A549 (cell line): ENCODE data around the gene RRH. TPM values are rescaled to one million over a fixed set of nuclear protein-coding genes. Genes with fewer than 3 reads are reported as not detected.

Experiments used
- ATAC-seq, 2 experiments: fragments of 200-7000 bp in 1 of 2; fragments of >200 bp in 1 of 2; cut with Nextera tagmentation in 1 of 2; cut with Tn5 transposase in 1 of 2; 3 replicates each; pipeline versions ENCODE4 v1.8.0 to v1.9.1; 2018 to 2020; ENCODE audit warnings: mild to moderate bottlenecking in 1 of 2, moderate library complexity in 1 of 2
- CTCF ChIA-PET: fragments of 300-600 bp; sonication (Branson Sonifier 250); formaldehyde crosslinking; extraction: SDS; loops from one replicate; lab custom pipeline; 2021; ENCODE audit warnings: antibody characterized with exemption, inconsistent platforms; lab: Yijun Ruan, JAX
- POLR2A ChIA-PET: fragments of 350-600 bp; formaldehyde crosslinking; extraction: SDS; loops from one replicate; lab custom pipeline; 2021; ENCODE audit warnings: antibody characterized with exemption, inconsistent platforms; lab: Yijun Ruan, JAX
- DNase-seq, 2 experiments: peaks; one replicate each; pipeline versions ENCODE4 v3.0.0 to v3.0.0-alpha.2; 2011 to 2016; ENCODE audit warnings: low read depth in 1 of 2, low spot score in 1 of 2
- FAIRE-seq: peaks from 2 replicates; lab custom pipeline; 2011; peaks lifted over from hg19 to GRCh38; lab: Jason Lieb, UNC
- H3K27ac ChIP-seq, 2 experiments: fragments of >200 bp; sonication (Bioruptor Twin); formaldehyde crosslinking; 3 replicates each; pipeline ENCODE4 v1.5.1; 2016 to 2017
- H3K4me1 ChIP-seq: fragments of >200 bp; sonication (Bioruptor Twin); formaldehyde crosslinking; 3 replicates; pipeline ENCODE4 v1.6.1; 2016
- H3K4me2 ChIP-seq: fragments of >200 bp; sonication (Bioruptor Twin); formaldehyde crosslinking; 3 replicates; pipeline ENCODE4 v1.6.1; 2016
- H3K4me3 ChIP-seq: fragments of >200 bp; sonication (Bioruptor Twin); formaldehyde crosslinking; 3 replicates; pipeline ENCODE4 v1.5.1; 2016
- H3K9me3 ChIP-seq: fragments of >200 bp; sonication (Bioruptor Twin); formaldehyde crosslinking; 3 replicates; pipeline ENCODE4 v1.6.1; 2016
- BCL3 ChIP-seq: fragments of >200 bp; sonication (Bioruptor Twin); formaldehyde crosslinking; IDR thresholded peaks from 3 replicates; pipeline ENCODE4 v1.6.1; 2016
- CBX2 ChIP-seq: fragments of 200-600 bp; sonication (generic); IDR thresholded peaks from 2 replicates; pipeline ENCODE4 v1.6.1; 2016; ENCODE audit warnings: low read depth, mild to moderate bottlenecking, borderline replicate concordance
- CBX8 ChIP-seq: fragments of 200-600 bp; sonication (generic); IDR thresholded peaks from 2 replicates; pipeline ENCODE4 v1.6.1; 2016
- CTCF ChIP-seq: fragments of >200 bp; sonication (Bioruptor Twin); formaldehyde crosslinking; IDR thresholded peaks from 3 replicates; pipeline ENCODE4 v1.5.1; 2016
- EP300 ChIP-seq, 2 experiments: fragments of >200 bp; sonication (Bioruptor Twin); formaldehyde crosslinking; IDR thresholded peaks; 2 replicates in 1 of 2; 3 replicates in 1 of 2; pipeline ENCODE4 v1.6.1; 2016 to 2017
- FOXS1 ChIP-seq: fragments of 250-450 bp; sonication (Bioruptor Pico); IDR thresholded peaks from 2 replicates; pipeline ENCODE4 v1.5.0; 2020; ENCODE audit warnings: mild to moderate bottlenecking, moderate library complexity
- GATA3 ChIP-seq: IDR thresholded peaks from 2 replicates; pipeline ENCODE4 v1.6.1; 2012; ENCODE audit warnings: borderline replicate concordance
- JUN ChIP-seq, 2 experiments: fragments of >200 bp; sonication (Bioruptor Twin); formaldehyde crosslinking; IDR thresholded peaks; 2 replicates in 1 of 2; 3 replicates in 1 of 2; pipeline ENCODE4 v1.6.1; 2016 to 2017
- JUNB ChIP-seq: fragments of >200 bp; sonication (Bioruptor Twin); formaldehyde crosslinking; IDR thresholded peaks from 2 replicates; pipeline ENCODE4 v1.6.1; 2016
- KDM5A ChIP-seq: fragments of 200-600 bp; sonication (generic); IDR thresholded peaks from 2 replicates; pipeline ENCODE4 v1.6.1; 2016; ENCODE audit warnings: antibody characterized with exemption, mild to moderate bottlenecking
- MAX ChIP-seq: IDR thresholded peaks from 2 replicates; pipeline ENCODE4 v1.6.1; 2012
- NPAS2 ChIP-seq: fragments of 250-450 bp; sonication (Bioruptor Pico); IDR thresholded peaks from 2 replicates; pipeline ENCODE4 v1.8.0; 2022; ENCODE audit warnings: mild to moderate bottlenecking, moderate library complexity, borderline replicate concordance
- PHF8 ChIP-seq: fragments of 200-600 bp; sonication (generic); IDR thresholded peaks from 2 replicates; pipeline ENCODE4 v1.6.1; 2016; ENCODE audit warnings: low read depth, mild to moderate bottlenecking, antibody characterized with exemption, moderate library complexity, borderline replicate concordance
- POLR2A ChIP-seq: IDR thresholded peaks from 2 replicates; pipeline ENCODE4 v1.6.1; 2012; ENCODE audit warnings: mild to moderate bottlenecking, low read length
- RAD21 ChIP-seq, 2 experiments: fragments of >200 bp in 1 of 2; sonication (Bioruptor Twin) in 1 of 2; formaldehyde crosslinking in 1 of 2; IDR thresholded peaks in 1 of 2; conservative IDR thresholded peaks in 1 of 2; 2 replicates in 1 of 2; 3 replicates in 1 of 2; pipeline ENCODE4 v1.6.1; 2012 to 2018; ENCODE audit warnings: inconsistent platforms in 1 of 2
- RARB ChIP-seq: fragments of 250-450 bp; sonication (Bioruptor Pico); IDR thresholded peaks from 2 replicates; pipeline ENCODE4 v1.8.0; 2021; ENCODE audit warnings: mild to moderate bottlenecking, moderate library complexity
- RCOR1 ChIP-seq: fragments of 150-350 bp; IDR thresholded peaks from 2 replicates; pipeline ENCODE4 v1.6.1; 2014; ENCODE audit warnings: antibody characterized with exemption, low read length, low read depth
- REST ChIP-seq: fragments of 200-600 bp; sonication (generic); IDR thresholded peaks from 2 replicates; pipeline ENCODE4 v1.6.1; 2016; ENCODE audit warnings: antibody characterized with exemption, mild to moderate bottlenecking, moderate library complexity
- SMC3 ChIP-seq: fragments of >200 bp; sonication (Bioruptor Twin); formaldehyde crosslinking; IDR thresholded peaks from 3 replicates; pipeline ENCODE4 v1.6.1; 2018; ENCODE audit warnings: inconsistent platforms
- TFCP2L1 ChIP-seq: fragments of 250-450 bp; sonication (Bioruptor Pico); IDR thresholded peaks from 2 replicates; pipeline ENCODE4 v1.5.0; 2021; ENCODE audit warnings: mild to moderate bottlenecking
- USF2 ChIP-seq: fragments of 450-650 bp; IDR thresholded peaks from 2 replicates; pipeline ENCODE4 v1.6.1; 2014; ENCODE audit warnings: antibody characterized with exemption
- ZFP36 ChIP-seq: fragments of 450-650 bp; IDR thresholded peaks from 2 replicates; pipeline ENCODE4 v1.6.1; 2014; ENCODE audit warnings: borderline replicate concordance; ENCODE audit not compliant: partially characterized antibody
- ZNF302 ChIP-seq: fragments of 250-450 bp; sonication (Bioruptor Pico); IDR thresholded peaks from 2 replicates; pipeline ENCODE4 v1.9.0; 2021; ENCODE audit warnings: inconsistent platforms, mild to moderate bottlenecking, moderate library complexity
- ZSCAN20 ChIP-seq: fragments of 250-450 bp; sonication (Bioruptor Pico); IDR thresholded peaks from 2 replicates; pipeline ENCODE4 v1.8.0; 2022; ENCODE audit warnings: mild to moderate bottlenecking, moderate library complexity
- WGBS: methylation state at CpG from one replicate; pipeline ENCODE4 v1.1.6; 2017; ENCODE audit errors: missing lambda C conversion rate; 5-methylcytosine and 5-hydroxymethylcytosine counted together
- polyA plus RNA-seq, 4 experiments: library from polyadenylated mRNA; depleted of rRNA in 3 of 4; stranded (reverse); fragments of >200 nt; fragmentation: RNase III in 1 of 4; extraction: RNeasy Plus Mini Kit Qiagen cat#74134 plus additional on column Dnase treatment in 1 of 4; gene quantifications; 2 replicates in 3 of 4; 3 replicates in 1 of 4; pipeline ENCODE4 v1.2.3, GENCODE V29; 2011 to 2017

Gene RRH
- polyA plus RNA-seq, 2 of the 4 experiments (the other 2 are of a cell fraction) = 0.10 to 0.18 TPM

- ATAC-seq (peak; percentile 80 to 90), FAIRE-seq (no peak), DNase-seq (peak; percentile 22 to 59)
- ChIA-PET POLR2A (no interaction called here), CTCF (interaction anchor here (0.6 to 2.8 kb wide), 10 partner anchors 8 to 382 kb away, joined by 3 to 7 read pairs (median 4); partner anchors contain the start of genes CASP6 and GAR1)
- WGBS = 5% methylated on average over 4 of the region's 4 CpGs
- H3K4me3 ChIP-seq = no peak overlapping the region
- peak; percentile 58 for TF ChIP-seq SMC3
- TF ChIP-seq CTCF = peak; percentile 51
- TF ChIP-seq FOXS1 (CRISPR knock-in tag) = no peak
- peak; percentile 53 to 59 for TF ChIP-seq RAD21 (conservative IDR thresholded peaks at IDR 0.05 in 1 of 2, IDR thresholded peaks at IDR 0.05 in 1 of 2)
- no peak for TF ChIP-seq CBX2
- no peak for TF ChIP-seq NPAS2 (CRISPR knock-in tag)
- no peak overlapping the region for H3K27ac ChIP-seq
- no peaks in the 10 kb centered on the region for H3K9me3 ChIP-seq
- no peaks in the 10 kb centered on the region for H3K4me1 ChIP-seq
- H3K4me2 ChIP-seq = no peak overlapping the region
These were observed 23.7 kb upstream of the RRH start for GRCh38 chr4:109803924-109804571.

GRCh38 chr4:109809655-109810054 lies 18.1 kb upstream of the RRH start:
- ATAC-seq = no peak
- FAIRE-seq = no peak
- no peak overlapping the region for H3K4me2 ChIP-seq
- no peaks in the 10 kb centered on the region for H3K4me1 ChIP-seq
- TF ChIP-seq RARB (CRISPR knock-in tag) (no peak), MAX (no peak)
- H3K4me3 ChIP-seq = no peak overlapping the region
- no peak overlapping the region for H3K27ac ChIP-seq
- DNase-seq = no peak
- WGBS = 44% methylated on average over 2 of the region's 2 CpGs
- H3K9me3 ChIP-seq = no peaks in the 10 kb centered on the region
- CTCF ChIA-PET = interaction anchor here (0.6 kb wide), 1 partner anchor 80 kb away, joined by 4 read pairs; the partner anchor contains the start of gene PLA2G12A
- POLR2A ChIA-PET = no interaction called here

- ChIA-PET CTCF (no interaction called here), POLR2A (no interaction called here)
- Histone ChIP-seq H3K9me3 (no peaks in the 10 kb centered on the region), H3K4me1 (no peaks in the 10 kb centered on the region), H3K27ac (no peak overlapping the region), H3K4me2 (no peak overlapping the region), H3K4me3 (no peak overlapping the region)
- FAIRE-seq = no peak
- DNase-seq = no peak
- WGBS = 47% methylated on average over 11 of the region's 11 CpGs
- TF ChIP-seq EP300 (IDR thresholded peaks at IDR 0.05) (no peak), ZFP36 (no peak), REST (no peak), TFCP2L1 (CRISPR knock-in tag) (no peak), ZSCAN20 (CRISPR knock-in tag) (no peak), ZNF302 (no peak), CBX8 (no peak), RCOR1 (no peak), POLR2A (no peak), JUN (IDR thresholded peaks at IDR 0.05) (no peak), USF2 (no peak), KDM5A (no peak), SMC3 (no peak), JUNB (no peak), NPAS2 (CRISPR knock-in tag) (no peak), CBX2 (no peak), GATA3 (no peak), PHF8 (no peak), BCL3 (no peak)
- ATAC-seq = no peak
These were observed 17.0 kb upstream of the RRH start for GRCh38 chr4:109810552-109811387.
